ENCODE results near the gene NOX3.

Gene NOX3

DNA sequence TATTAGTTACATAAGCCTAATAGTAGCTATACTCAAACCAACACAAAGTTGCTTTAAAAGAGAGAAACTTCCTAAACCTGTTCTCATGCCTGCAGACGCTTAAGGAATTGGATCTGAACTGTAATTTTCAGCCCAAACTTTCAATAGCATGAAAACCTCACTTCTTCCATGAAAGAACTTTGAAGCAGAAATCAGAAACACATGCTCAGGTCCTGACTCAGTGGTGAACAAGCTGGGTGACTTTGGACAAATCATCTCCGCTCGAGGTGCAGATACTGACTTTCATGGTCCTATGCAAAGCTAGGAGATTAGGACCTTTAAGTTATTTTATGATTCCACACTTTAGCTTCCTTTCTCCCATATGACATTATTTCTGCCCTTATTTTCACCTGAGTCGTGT, 36.5 kb downstream of the NOX3 start:
- no peak for DNase-seq (ENCODE audit: low spot score)
- TF ChIP-seq CTCF (IDR thresholded peaks at IDR 0.05; ENCODE audit: poor library complexity, severe bottlenecking) = no peak

DNA sequence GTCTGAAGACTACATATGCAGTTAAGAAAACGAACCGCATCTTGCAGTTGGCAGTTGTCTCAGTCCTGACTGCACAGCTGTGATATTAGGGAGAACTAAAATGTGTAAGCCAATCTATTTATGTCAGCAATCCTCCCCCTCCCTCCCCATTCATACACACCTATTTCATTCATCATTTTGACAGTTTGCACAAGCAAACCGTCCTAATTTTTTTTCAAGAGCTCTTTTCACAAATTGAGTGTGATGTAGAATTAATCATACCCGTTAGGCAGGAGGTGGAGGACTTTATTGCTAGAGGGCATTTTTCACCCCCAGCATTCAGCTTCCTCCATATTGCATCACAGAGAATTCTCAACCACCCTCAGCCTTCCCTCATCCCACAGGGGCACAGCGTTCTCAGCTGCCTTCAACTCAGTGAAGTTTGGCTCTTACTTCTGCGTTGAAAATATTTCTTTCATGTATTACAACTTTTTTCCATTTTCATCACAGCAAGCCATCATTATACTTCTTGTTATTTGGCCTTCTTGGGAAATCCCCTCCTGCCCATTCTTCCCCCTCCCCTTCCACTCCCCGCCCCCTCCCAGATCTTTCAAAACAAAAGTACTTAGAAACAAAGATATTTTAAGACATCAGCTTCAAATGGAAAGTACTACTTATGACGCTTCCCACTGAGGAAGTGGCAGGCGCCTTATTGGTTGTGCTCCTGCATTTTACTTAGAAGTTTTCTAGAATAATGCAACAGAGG, 37.5 kb downstream of the NOX3 start:
- peaks cover 12% of the 10 kb centered on the region for H3K4me1 ChIP-seq (ENCODE audit: insufficient read depth, poor library complexity, severe bottlenecking)
- ATAC-seq (ENCODE audit: low read depth) = peak; percentile 89
- peak overlapping the region; percentile 47 for H3K27ac ChIP-seq (ENCODE audit: poor library complexity, severe bottlenecking)
- no peaks in the 10 kb centered on the region for H3K36me3 ChIP-seq (ENCODE audit: low read depth)
- H3K4me3 ChIP-seq (ENCODE audit: severe bottlenecking) = no peak overlapping the region
- DNase-seq (ENCODE audit: low spot score) = no peak
- no peaks in the 10 kb centered on the region for H3K9me3 ChIP-seq (ENCODE audit: severe bottlenecking)
- H3K27me3 ChIP-seq (ENCODE audit: insufficient read depth, poor library complexity, severe bottlenecking) = no peaks in the 10 kb centered on the region
- no peak for TF ChIP-seq CTCF (IDR thresholded peaks at IDR 0.05; ENCODE audit: poor library complexity, severe bottlenecking)

More for the DNA sequence above, 36.5 kb downstream of the NOX3 start:
- Histone ChIP-seq H3K4me3 (ENCODE audit: severe bottlenecking) (no peak overlapping the region), H3K27ac (ENCODE audit: poor library complexity, severe bottlenecking) (no peak overlapping the region), H3K36me3 (ENCODE audit: low read depth) (no peaks in the 10 kb centered on the region), H3K4me1 (ENCODE audit: insufficient read depth, poor library complexity, severe bottlenecking) (peaks cover 12% of the 10 kb centered on the region), H3K9me3 (ENCODE audit: severe bottlenecking) (no peaks in the 10 kb centered on the region), H3K27me3 (ENCODE audit: insufficient read depth, poor library complexity, severe bottlenecking) (no peaks in the 10 kb centered on the region)
- no peak for ATAC-seq (ENCODE audit: low read depth)

DNA sequence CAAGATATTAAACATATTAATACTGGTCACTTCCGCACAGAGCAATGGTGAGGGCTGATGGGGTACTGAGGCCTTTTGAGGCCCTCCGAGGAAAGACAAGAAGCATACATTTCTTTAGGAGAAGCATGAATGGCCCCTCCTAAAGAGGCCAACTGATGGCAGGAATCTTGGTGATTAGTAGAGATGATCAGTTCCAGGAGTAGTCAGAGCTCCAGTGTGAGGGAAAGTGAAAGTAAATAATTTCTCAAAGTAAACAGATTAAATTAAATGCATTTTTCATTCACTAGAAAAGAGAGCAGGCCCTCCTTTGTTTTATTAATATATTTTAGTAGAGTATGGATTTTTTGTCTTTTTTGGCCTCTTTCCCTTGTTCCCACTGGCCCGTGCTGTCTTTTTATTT, 38.2 kb downstream of the NOX3 start:
- H3K4me1 ChIP-seq (ENCODE audit: insufficient read depth, poor library complexity, severe bottlenecking) = peaks cover 12% of the 10 kb centered on the region
- no peak overlapping the region for H3K4me3 ChIP-seq (ENCODE audit: severe bottlenecking)
- 0 out of 3 replicates have a peak, but pooled peaks have one; percentile 19 for ATAC-seq (ENCODE audit: low read depth)
- no peaks in the 10 kb centered on the region for H3K9me3 ChIP-seq (ENCODE audit: severe bottlenecking)
- no peak for TF ChIP-seq CTCF (IDR thresholded peaks at IDR 0.05; ENCODE audit: poor library complexity, severe bottlenecking)
- H3K27ac ChIP-seq (ENCODE audit: poor library complexity, severe bottlenecking) = peak overlapping the region; percentile 47
- DNase-seq (ENCODE audit: low spot score) = no peak
- H3K36me3 ChIP-seq (ENCODE audit: low read depth) = no peaks in the 10 kb centered on the region
- no peaks in the 10 kb centered on the region for H3K27me3 ChIP-seq (ENCODE audit: insufficient read depth, poor library complexity, severe bottlenecking)

DNA sequence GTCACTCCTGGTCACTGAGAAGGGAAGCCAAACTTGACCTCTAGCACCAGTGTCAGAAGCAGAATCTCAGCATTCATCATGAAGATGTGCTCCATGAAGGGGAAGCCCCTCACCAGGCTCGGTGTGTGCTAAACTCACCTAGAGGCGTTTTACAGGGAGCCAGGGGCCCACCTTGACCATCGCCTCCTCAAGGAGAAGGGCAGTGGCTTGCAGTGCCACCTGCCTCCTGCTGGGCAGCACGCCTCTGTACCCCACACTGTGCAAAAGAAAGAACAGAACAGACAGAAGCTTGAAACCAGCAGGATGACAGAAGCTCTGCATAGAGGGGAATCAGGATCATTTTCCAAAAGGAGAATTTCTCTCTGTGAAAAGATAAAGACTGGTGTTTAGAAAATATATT, 39.7 kb downstream of the NOX3 start:
- no peak overlapping the region for H3K27ac ChIP-seq (ENCODE audit: poor library complexity, severe bottlenecking)
- H3K4me3 ChIP-seq (ENCODE audit: severe bottlenecking) = no peak overlapping the region
- no peaks in the 10 kb centered on the region for H3K36me3 ChIP-seq (ENCODE audit: low read depth)
- no peak for ATAC-seq (ENCODE audit: low read depth)
- DNase-seq (ENCODE audit: low spot score) = no peak
- no peaks in the 10 kb centered on the region for H3K9me3 ChIP-seq (ENCODE audit: severe bottlenecking)
- no peak for TF ChIP-seq CTCF (IDR thresholded peaks at IDR 0.05; ENCODE audit: poor library complexity, severe bottlenecking)
- no peaks in the 10 kb centered on the region for H3K27me3 ChIP-seq (ENCODE audit: insufficient read depth, poor library complexity, severe bottlenecking)
- peaks cover 12% of the 10 kb centered on the region for H3K4me1 ChIP-seq (ENCODE audit: insufficient read depth, poor library complexity, severe bottlenecking)

DNA sequence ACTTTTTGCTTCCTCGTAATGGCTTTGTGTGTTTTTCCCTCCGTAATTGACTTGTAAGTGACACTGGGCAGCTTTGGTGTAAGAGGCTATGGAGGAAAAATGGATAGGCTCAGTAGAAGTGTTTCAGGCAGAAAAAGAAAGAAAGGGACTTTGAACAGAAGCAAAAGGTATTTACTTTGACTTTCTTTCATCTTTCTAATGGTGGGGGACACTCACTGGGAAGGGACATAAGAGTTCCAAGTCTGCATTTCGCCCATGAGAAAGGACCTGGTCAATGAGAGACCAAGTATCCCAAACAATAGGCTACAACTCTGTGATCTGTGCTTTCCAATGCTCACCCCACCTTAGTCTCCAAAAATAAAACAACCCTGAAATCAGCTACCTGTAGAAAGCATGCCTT, 41.6 kb downstream of the NOX3 start:
- Histone ChIP-seq H3K27me3 (ENCODE audit: insufficient read depth, poor library complexity, severe bottlenecking) (no peaks in the 10 kb centered on the region), H3K4me3 (ENCODE audit: severe bottlenecking) (no peak overlapping the region), H3K4me1 (ENCODE audit: insufficient read depth, poor library complexity, severe bottlenecking) (peaks cover 12% of the 10 kb centered on the region), H3K27ac (ENCODE audit: poor library complexity, severe bottlenecking) (no peak overlapping the region), H3K36me3 (ENCODE audit: low read depth) (no peaks in the 10 kb centered on the region), H3K9me3 (ENCODE audit: severe bottlenecking) (no peaks in the 10 kb centered on the region)
- DNase-seq (ENCODE audit: low spot score) (no peak), ATAC-seq (ENCODE audit: low read depth) (no peak)
- TF ChIP-seq CTCF (IDR thresholded peaks at IDR 0.05; ENCODE audit: poor library complexity, severe bottlenecking) = no peak
